ENCODE data around the gene BTBD1. TPM values are rescaled to one million over a fixed set of nuclear protein-coding genes. Genes with fewer than 3 reads are reported as not detected.

BTBD1 gene
- total RNA-seq, 4 donors from 2014 or later: 54.9 to 140 (median 101) TPM

- no peak overlapping the region for H3K4me3 ChIP-seq
- no peaks in the 10 kb centered on the region for H3K9me3 ChIP-seq
- H3K36me3 ChIP-seq: no peaks in the 10 kb centered on the region
- no peaks in the 10 kb centered on the region for H3K4me1 ChIP-seq
- DNase-seq: no peak
- TF ChIP-seq CTCF (IDR thresholded peaks at IDR 0.05) (no peak), POLR2A (IDR thresholded peaks at IDR 0.05) (no peak)
- H3K27ac ChIP-seq: no peak overlapping the region
- no peaks in the 10 kb centered on the region for H3K27me3 ChIP-seq
- intact Hi-C loops (cut with DNase I; ENCODE audit: low total_unique reads): no loop called here
These were observed 97.7 kb downstream of the BTBD1 start for GRCh38 chr15:82969353-82969752.

- Histone ChIP-seq H3K27ac (no peak overlapping the region), H3K4me3 (no peak overlapping the region), H3K4me1 (no peaks in the 10 kb centered on the region), H3K27me3 (no peaks in the 10 kb centered on the region), H3K9me3 (no peaks in the 10 kb centered on the region), H3K36me3 (no peaks in the 10 kb centered on the region)
- TF ChIP-seq CTCF (IDR thresholded peaks at IDR 0.05): no peak
- no peak for TF ChIP-seq POLR2A (IDR thresholded peaks at IDR 0.05)
- DNase-seq: no peak
- intact Hi-C loops (cut with DNase I; ENCODE audit: low total_unique reads): no loop called here
These were observed 99.0 kb downstream of the BTBD1 start for GRCh38 chr15:82968066-82968465.

- no peaks in the 10 kb centered on the region for H3K36me3 ChIP-seq
- no peak overlapping the region for H3K4me3 ChIP-seq
- TF ChIP-seq POLR2A (IDR thresholded peaks at IDR 0.05) (no peak), CTCF (IDR thresholded peaks at IDR 0.05) (no peak)
- intact Hi-C loops (cut with DNase I; ENCODE audit: low total_unique reads): no loop called here
- no peaks in the 10 kb centered on the region for H3K9me3 ChIP-seq
- H3K27ac ChIP-seq: no peak overlapping the region
- H3K27me3 ChIP-seq: no peaks in the 10 kb centered on the region
- H3K4me1 ChIP-seq: no peaks in the 10 kb centered on the region
- no peak for DNase-seq
These were observed 100.4 kb downstream of the BTBD1 start for GRCh38 chr15:82966671-82967071.

Small RNAs within 50 kb of the gene (microRNA-seq; reads per million reads assigned to microRNA genes)
- not detected for gene MIR4515 (ENCODE audit: borderline microRNAs expressed, borderline replicate concordance)

Small RNAs within 50 kb of the gene (small RNA-seq; reads per million reads assigned to genes)
- gene MIR4515: not detected

Other genes starting within 250 kb of the BTBD1 start
- gene HOMER2, start 114.5 kb downstream of the BTBD1 start, total RNA-seq: 10 to 100 TPM in 2 of 4 donors, 1 to 10 TPM in 2; 5.1 to 50.0 (median 10.6) TPM
- gene RAMAC, start 81.0 kb downstream of the BTBD1 start, total RNA-seq: 10 to 100 TPM in 2 of 4 donors, 1 to 10 TPM in 2; 4.9 to 43.5 (median 13.9) TPM
- gene C15orf40, start 55.6 kb downstream of the BTBD1 start, total RNA-seq: 10 to 100 TPM in 2 of 4 donors, 1 to 10 TPM in 2; 2.0 to 21.2 (median 8.3) TPM
- 10 to 100 TPM in 1 of 4 donors, 1 to 10 TPM in 3; 1.7 to 10.5 (median 3.9) TPM for gene TM6SF1, start 40.4 kb upstream of the BTBD1 start, total RNA-seq
- gene HDGFL3, start 140.6 kb upstream of the BTBD1 start, total RNA-seq: 10 to 100 TPM; 12.8 to 70.9 (median 38.1) TPM
- 1 to 10 TPM in 1 of 4 donors, under 1 TPM in 2, not detected in 1; 0.49 to 2.1 (median 0.59) TPM for gene BNC1, start 217.4 kb upstream of the BTBD1 start, total RNA-seq

Measured in uterus (tissue), 4 donors.